DOHH2 (cell line): ENCODE results near the gene CHD9.

Experiments
- CTCF ChIP-seq: fragments of 200-600 bp; sonication (generic); IDR thresholded peaks from one replicate; pipeline ENCODE4 v1.5.1; 2014; ENCODE audit warnings: antibody characterized with exemption, mild to moderate bottlenecking, low read depth, low read length; ENCODE audit not compliant: poor library complexity, severe bottlenecking
- EZH2phosphoT487 ChIP-seq: fragments of 200-600 bp; sonication (generic); IDR thresholded peaks from 2 replicates; pipeline ENCODE4 v1.6.1; 2017; ENCODE audit warnings: borderline replicate concordance, mild to moderate bottlenecking, antibody characterized with exemption, low read length, moderate library complexity, mixed read lengths

GRCh38 chr16:53261276-53261675 is 206.5 kb downstream of the CHD9 start:
- no peak for TF ChIP-seq CTCF
- TF ChIP-seq EZH2phosphoT487: no peak
